Measurements from ENCODE around the gene IGSF6. TPM values are rescaled to one million over a fixed set of nuclear protein-coding genes. Genes with fewer than 3 reads are reported as not detected.
A peak's percentile ranks its signal among the peaks of the same experiment; 100 is the strongest.
"Not testable (repeated sequence)": the region's sequence is repeated elsewhere in the genome, so short reads cannot be mapped to it uniquely, and the experiment has no call there.

IGSF6 gene
- total and polyA plus RNA-seq, 2 donors from 2014 or later = 1.1 to 8.1 TPM

DNA sequence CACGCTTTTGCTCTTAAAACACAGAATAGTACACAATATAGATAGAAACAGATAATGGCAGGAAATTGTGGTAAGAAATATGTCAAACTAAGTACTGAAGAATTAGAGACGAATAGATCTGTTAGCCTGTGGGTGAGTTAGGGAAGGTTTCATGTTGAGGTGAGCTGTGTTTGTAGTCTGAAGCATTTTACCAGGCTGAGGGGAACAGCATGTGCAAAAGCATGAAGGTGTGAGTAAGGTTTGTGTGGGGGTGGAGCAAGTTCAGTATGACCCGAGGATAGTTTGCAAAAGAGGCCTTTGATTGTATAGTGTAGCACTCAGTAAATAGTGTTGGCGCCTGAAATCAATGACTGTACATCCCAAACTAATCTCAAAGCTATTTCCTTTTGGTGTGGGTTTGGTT, 13.8 kb downstream of the IGSF6 start:
- FAIRE-seq (no peak), DNase-seq (no peak)
- peaks cover 0 to 10% (median 0%) of the 10 kb centered on the region in 3 donors for H3K36me3 ChIP-seq (ENCODE audit: control insufficient read depth in 2 of 3, insufficient read depth in 3 of 3, low read length in 3 of 3)
- no peaks in the 10 kb centered on the region for H3K27me3 ChIP-seq (ENCODE audit: control insufficient read depth, insufficient read depth, low read length)
- H3K9ac ChIP-seq (ENCODE audit: low read length in 3 of 3) = no peak overlapping the region
- H3K4me1 ChIP-seq (ENCODE audit: control insufficient read depth in 2 of 3, insufficient read depth in 2 of 3, low read depth in 1 of 3, low read length in 3 of 3) = no peaks in the 10 kb centered on the region
- no peaks in the 10 kb centered on the region for H3K9me3 ChIP-seq (ENCODE audit: control insufficient read depth in 2 of 3, insufficient read depth in 1 of 3, low read length in 3 of 3)
- H3K4me3 ChIP-seq (ENCODE audit: low read length in 3 of 3) = no peak overlapping the region
- intact Hi-C loops (cut with DNase I) = no loop called here
- H3K27ac ChIP-seq (ENCODE audit: low read depth in 2 of 2, low read length in 2 of 2) = no peak overlapping the region
- TF ChIP-seq, protein P1, sequence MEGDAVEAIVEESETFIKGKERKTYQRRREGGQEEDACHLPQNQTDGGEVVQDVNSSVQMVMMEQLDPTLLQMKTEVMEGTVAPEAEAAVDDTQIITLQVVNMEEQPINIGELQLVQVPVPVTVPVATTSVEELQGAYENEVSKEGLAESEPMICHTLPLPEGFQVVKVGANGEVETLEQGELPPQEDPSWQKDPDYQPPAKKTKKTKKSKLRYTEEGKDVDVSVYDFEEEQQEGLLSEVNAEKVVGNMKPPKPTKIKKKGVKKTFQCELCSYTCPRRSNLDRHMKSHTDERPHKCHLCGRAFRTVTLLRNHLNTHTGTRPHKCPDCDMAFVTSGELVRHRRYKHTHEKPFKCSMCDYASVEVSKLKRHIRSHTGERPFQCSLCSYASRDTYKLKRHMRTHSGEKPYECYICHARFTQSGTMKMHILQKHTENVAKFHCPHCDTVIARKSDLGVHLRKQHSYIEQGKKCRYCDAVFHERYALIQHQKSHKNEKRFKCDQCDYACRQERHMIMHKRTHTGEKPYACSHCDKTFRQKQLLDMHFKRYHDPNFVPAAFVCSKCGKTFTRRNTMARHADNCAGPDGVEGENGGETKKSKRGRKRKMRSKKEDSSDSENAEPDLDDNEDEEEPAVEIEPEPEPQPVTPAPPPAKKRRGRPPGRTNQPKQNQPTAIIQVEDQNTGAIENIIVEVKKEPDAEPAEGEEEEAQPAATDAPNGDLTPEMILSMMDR (IDR thresholded peaks at IDR 0.05; ENCODE audit: borderline replicate concordance, extremely low read depth, insufficient read depth) = no peak

GRCh38 chr16:21637032-21637968, 15.1 kb downstream of the IGSF6 start:
- TF ChIP-seq, protein P1 (IDR thresholded peaks at IDR 0.05; ENCODE audit: borderline replicate concordance, extremely low read depth, insufficient read depth) = no peak
- Histone ChIP-seq H3K4me1 (ENCODE audit: control insufficient read depth in 2 of 3, insufficient read depth in 2 of 3, low read depth in 1 of 3, low read length in 3 of 3) (no peaks in the 10 kb centered on the region), H3K27ac (ENCODE audit: low read depth in 2 of 2, low read length in 2 of 2) (no peak overlapping the region), H3K9me3 (ENCODE audit: control insufficient read depth in 2 of 3, insufficient read depth in 1 of 3, low read length in 3 of 3) (no peaks in the 10 kb centered on the region), H3K9ac (ENCODE audit: low read length in 3 of 3) (no peak overlapping the region), H3K36me3 (ENCODE audit: control insufficient read depth in 2 of 3, insufficient read depth in 3 of 3, low read length in 3 of 3) (peaks cover 0 to 10% (median 0%) of the 10 kb centered on the region in 3 donors), H3K4me3 (ENCODE audit: low read length in 3 of 3) (no peak overlapping the region), H3K27me3 (ENCODE audit: control insufficient read depth, insufficient read depth, low read length) (no peaks in the 10 kb centered on the region)
- DNase-seq (peak in 1 of 5 donors; percentile 78), FAIRE-seq (no peak)
- intact Hi-C loops (cut with DNase I) = no loop called here

GRCh38 chr16:21635694-21636093, 16.7 kb downstream of the IGSF6 start:
- intact Hi-C loops (cut with DNase I); H3K9me3 ChIP-seq (ENCODE audit: control insufficient read depth in 2 of 3, insufficient read depth in 1 of 3, low read length in 3 of 3); FAIRE-seq; DNase-seq; H3K9ac ChIP-seq (ENCODE audit: low read length in 3 of 3); H3K27ac ChIP-seq (ENCODE audit: low read depth in 2 of 2, low read length in 2 of 2); H3K4me1 ChIP-seq (ENCODE audit: control insufficient read depth in 2 of 3, insufficient read depth in 2 of 3, low read depth in 1 of 3, low read length in 3 of 3); H3K4me3 ChIP-seq (ENCODE audit: low read length in 3 of 3); H3K27me3 ChIP-seq (ENCODE audit: control insufficient read depth, insufficient read depth, low read length): not testable (repeated sequence)
- H3K36me3 ChIP-seq (ENCODE audit: control insufficient read depth in 2 of 3, insufficient read depth in 3 of 3, low read length in 3 of 3) = peaks cover 0 to 10% (median 0%) of the 10 kb centered on the region in 3 donors

GRCh38 chr16:21634216-21634615, 18.2 kb downstream of the IGSF6 start:
- DNase-seq (no peak), FAIRE-seq (no peak)
- H3K9me3 ChIP-seq (ENCODE audit: control insufficient read depth in 2 of 3, insufficient read depth in 1 of 3, low read length in 3 of 3) = no peaks in the 10 kb centered on the region
- H3K36me3 ChIP-seq (ENCODE audit: control insufficient read depth in 2 of 3, insufficient read depth in 3 of 3, low read length in 3 of 3) = peaks cover 0 to 10% (median 0%) of the 10 kb centered on the region in 3 donors
- H3K9ac ChIP-seq (ENCODE audit: low read length in 3 of 3) = no peak overlapping the region
- H3K27ac ChIP-seq (ENCODE audit: low read depth in 2 of 2, low read length in 2 of 2) = peak overlapping the region in 1 of 2 donors; percentile 22
- intact Hi-C loops (cut with DNase I) = no loop called here
- no peak overlapping the region for H3K4me3 ChIP-seq (ENCODE audit: low read length in 3 of 3)
- peaks cover 0 to 3% (median 0%) of the 10 kb centered on the region in 3 donors for H3K4me1 ChIP-seq (ENCODE audit: control insufficient read depth in 2 of 3, insufficient read depth in 2 of 3, low read depth in 1 of 3, low read length in 3 of 3)
- H3K27me3 ChIP-seq (ENCODE audit: control insufficient read depth, insufficient read depth, low read length) = no peaks in the 10 kb centered on the region
- TF ChIP-seq, protein P1 (IDR thresholded peaks at IDR 0.05; ENCODE audit: borderline replicate concordance, extremely low read depth, insufficient read depth) = no peak

- H3K36me3 ChIP-seq (ENCODE audit: control insufficient read depth in 2 of 3, insufficient read depth in 3 of 3, low read length in 3 of 3) = peaks cover 0 to 10% (median 0%) of the 10 kb centered on the region in 3 donors
- H3K27ac ChIP-seq (ENCODE audit: low read depth in 2 of 2, low read length in 2 of 2) = not testable (repeated sequence)
Observed at GRCh38 chr16:21631951-21632575, 20.3 kb downstream of the IGSF6 start.

More at GRCh38 chr16:21631951-21632575, 20.3 kb downstream of the IGSF6 start:
- intact Hi-C loops (cut with DNase I); FAIRE-seq; H3K4me3 ChIP-seq (ENCODE audit: low read length in 3 of 3); H3K9me3 ChIP-seq (ENCODE audit: control insufficient read depth in 2 of 3, insufficient read depth in 1 of 3, low read length in 3 of 3); H3K27me3 ChIP-seq (ENCODE audit: control insufficient read depth, insufficient read depth, low read length); DNase-seq; H3K9ac ChIP-seq (ENCODE audit: low read length in 3 of 3): not testable (repeated sequence)
- peaks cover 0 to 10% (median 2%) of the 10 kb centered on the region in 3 donors for H3K4me1 ChIP-seq (ENCODE audit: control insufficient read depth in 2 of 3, insufficient read depth in 2 of 3, low read depth in 1 of 3, low read length in 3 of 3)
